Ramos (cell line): ENCODE results near the gene COCH.
"Not testable (repeated sequence)": the region's sequence is repeated elsewhere in the genome, so short reads cannot be mapped to it uniquely, and the experiment has no call there.

Source experiments
- in situ Hi-C: fragments of 300-500 bp; cut with MboI; formaldehyde crosslinking; loops from one replicate; pipeline ENCODE4 v1.14.3; 2022; ENCODE audit warnings: low sequenced_read_pairs; ENCODE audit not compliant: unreplicated experiment

COCH gene

DNA sequence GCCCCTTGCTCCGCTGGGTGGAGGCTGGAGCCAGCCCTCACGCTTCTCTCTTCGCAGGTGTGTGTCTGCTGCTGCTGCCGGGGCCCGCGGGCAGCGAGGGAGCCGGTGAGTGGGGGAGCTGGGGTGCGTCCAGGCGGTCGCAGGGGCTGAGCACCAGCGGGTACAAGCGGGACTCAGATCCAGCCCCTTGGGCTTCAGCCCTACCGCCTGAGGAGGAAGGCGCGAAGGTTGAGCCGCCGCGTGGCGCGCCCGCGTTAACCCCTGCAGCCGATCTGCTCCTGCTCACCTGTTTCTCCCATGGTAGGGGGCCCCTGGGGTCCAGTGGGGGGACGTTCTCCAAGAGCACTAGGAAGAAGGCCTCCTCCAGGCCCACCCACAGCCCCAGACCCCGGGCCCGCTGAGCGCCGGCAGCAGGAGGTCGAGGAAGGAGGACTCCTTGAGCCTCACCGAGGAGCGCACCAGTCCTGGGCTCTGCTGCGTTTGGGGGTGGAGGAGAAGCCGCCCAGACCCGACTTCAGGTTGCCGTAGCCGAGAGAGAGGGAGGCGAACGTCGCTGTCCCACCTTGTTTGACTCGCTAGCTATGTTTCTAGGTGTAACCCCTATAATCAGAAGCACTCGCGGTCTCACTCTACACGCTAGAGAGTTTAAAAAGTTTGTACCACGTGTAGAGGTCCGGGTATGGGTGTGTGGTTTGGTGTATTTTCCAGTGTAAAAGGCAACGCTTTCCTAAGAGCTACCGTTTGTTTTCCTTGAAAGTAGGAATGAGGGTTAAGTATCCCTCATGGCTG is 834 bp downstream of the COCH start:
- in situ Hi-C loops = no loop called here

- in situ Hi-C loops = no loop called here
These were observed 1.4 kb downstream of the COCH start for GRCh38 chr14:30875788-30876053.

DNA sequence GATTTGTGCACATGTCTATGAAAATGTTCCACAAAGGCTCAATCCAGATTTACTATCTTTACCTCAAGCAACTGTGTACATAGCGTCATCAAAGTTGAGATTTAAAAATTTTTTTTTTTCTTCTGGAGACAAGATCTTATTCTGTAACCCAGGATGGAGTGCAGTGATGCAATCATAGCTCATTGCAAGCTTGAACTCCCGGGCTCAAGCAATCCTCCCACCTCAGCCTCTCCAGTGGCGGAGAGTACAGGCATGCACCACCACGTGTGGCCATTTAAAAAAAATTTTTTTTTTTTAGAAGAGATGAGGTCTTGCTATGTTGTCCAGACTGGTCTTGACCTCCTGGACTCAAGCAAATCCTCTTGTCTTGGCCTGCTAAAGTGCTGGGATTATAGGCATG is 2.3 kb downstream of the COCH start:
- in situ Hi-C loops = no loop called here

DNA sequence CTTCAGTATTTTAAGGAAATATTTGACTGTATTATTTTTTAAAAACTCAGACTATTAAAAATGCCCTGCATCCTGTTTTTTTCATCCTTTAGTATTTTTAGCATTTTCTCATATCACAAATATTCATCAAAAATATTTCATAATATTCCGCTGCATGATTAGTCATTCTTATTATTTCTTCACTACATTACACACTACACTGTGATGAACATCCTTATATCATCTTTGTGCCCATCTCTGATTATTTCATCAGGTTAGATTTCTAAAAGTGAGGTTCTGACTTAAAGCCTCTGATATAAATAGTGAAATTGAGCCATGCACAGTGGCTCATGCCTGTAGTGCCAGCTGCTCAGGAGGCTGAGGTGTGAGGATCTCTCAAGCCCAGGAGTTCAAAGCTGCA is 8.1 kb downstream of the COCH start:
- in situ Hi-C loops = no loop called here

DNA sequence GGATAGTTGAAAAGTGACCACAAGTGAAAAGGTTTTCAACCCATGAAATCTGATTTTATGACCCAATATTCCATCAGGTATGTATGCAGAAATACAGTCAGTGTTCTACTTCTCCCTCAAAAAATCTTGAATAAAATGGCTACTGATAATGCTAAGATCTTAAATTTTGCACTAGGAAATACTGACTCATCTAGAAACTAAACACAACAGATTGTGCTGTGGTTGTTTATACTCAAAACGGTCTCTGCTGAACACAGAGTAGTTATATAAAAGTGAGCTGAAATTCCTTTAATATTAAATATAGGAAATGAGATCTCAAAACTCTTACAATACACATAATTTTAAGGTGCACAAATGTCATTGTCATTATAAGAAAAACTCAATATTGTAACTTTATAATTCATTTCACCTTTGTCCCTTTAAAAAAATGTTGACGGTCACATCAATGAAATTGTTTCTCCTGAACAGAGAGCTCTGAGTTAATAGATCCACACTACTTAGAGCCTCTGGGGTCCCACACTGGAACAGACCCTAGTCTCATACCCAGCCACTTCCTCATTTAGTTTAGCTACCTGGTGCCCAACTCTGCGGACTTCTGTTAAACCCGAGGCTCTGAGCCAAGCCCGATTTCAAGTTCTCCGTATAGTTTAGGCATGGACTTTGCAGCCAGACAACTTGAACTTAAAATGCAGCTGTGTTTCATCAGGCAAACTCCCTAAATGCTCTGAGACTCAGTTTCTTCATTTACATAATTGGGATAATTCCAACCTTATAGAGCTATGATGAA is 9.3 kb downstream of the COCH start:
- in situ Hi-C loops = no loop called here

DNA sequence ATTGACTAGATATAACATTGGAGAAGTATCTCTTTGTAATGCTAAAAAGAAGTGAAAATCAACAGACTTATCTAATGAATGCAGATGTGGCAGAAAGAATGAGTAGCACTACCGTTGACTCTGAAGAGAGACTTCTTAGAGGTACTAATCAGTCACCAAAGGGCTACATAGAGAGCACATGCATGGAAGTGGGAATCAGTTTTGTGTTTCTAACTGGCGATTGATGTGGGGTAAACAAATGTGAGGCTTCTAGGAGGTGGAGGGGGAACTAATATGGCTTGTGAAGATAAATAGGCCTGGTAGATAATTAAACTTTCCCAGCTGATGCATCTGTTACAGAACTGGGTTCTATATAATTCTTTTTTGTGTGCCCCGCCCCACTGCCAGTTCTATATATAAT is 10.5 kb downstream of the COCH start:
- in situ Hi-C loops = no loop called here

GRCh38 chr14:30885840-30886740 is 11.7 kb downstream of the COCH start:
- in situ Hi-C loops = no loop called here

GRCh38 chr14:30888480-30889243 is 14.3 kb downstream of the COCH start:
- in situ Hi-C loops = no loop called here

GRCh38 chr14:30889244-30889594 is 14.9 kb downstream of the COCH start:
- in situ Hi-C loops = no loop called here

GRCh38 chr14:30893819-30894218 is 19.5 kb downstream of the COCH start:
- in situ Hi-C loops = no loop called here

- in situ Hi-C loops = no loop called here
These were observed 20.7 kb downstream of the COCH start for GRCh38 chr14:30894923-30895515.

DNA sequence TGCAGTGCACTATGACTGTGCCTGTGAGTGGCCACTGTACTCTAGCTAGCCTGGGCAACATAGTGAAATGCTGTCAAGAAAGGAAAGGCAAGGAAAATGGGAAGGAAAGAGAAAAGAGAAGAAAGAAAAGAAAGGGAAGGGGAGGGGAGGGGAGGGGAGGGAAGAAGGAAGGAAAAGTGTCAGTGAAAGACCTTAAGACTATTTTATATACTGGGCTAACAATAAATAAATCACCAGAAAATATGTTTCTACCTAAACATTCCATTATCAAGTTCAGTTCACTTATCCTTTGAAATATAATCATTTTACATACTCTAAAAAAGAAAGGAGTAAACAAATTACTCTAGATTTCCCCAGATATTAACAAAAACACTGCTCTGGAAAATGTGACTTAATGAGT is 22.1 kb downstream of the COCH start:
- in situ Hi-C loops = no loop called here

DNA sequence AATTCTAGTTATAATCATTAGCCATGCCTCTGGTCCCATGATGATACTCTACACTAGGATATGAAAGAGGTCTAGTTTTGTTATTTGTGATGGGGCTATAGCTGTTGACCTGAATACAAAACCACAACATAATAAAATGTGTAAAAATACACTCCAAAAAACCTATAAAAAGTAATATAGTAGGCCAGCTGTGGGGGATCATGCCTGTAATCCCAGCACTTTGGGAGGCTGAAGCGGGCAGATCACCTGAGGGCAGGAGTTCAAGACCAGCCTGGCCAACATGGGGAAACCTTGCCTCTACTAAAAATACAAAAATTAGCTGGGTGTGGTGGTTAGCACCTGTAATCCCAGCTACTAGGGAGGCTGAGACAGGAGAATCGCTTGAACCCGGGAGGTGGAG is 22.8 kb downstream of the COCH start:
- in situ Hi-C loops = not testable (repeated sequence)

GRCh38 chr14:30903285-30904124 is 29.1 kb downstream of the COCH start:
- in situ Hi-C loops = no loop called here

- in situ Hi-C loops = no loop called here
These were observed 32.6 kb downstream of the COCH start for GRCh38 chr14:30906752-30907658.

DNA sequence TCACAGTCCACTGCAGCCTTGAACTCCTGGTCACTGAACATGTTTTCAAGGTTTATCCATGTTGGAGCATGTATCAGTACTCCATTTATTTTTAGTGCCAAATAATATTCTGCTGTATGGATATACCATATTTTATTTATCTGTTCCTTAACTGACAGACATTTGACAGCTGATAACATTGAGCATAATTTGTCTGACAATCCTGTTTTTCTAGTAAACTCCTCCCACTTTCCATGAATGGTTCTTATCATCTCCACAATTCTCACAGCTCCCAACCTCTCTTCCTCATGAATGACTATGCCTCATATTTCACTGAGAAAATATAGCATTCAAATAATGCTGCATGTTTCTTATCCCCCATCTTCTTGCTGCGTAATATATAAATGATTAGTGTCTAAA is 33.3 kb downstream of the COCH start:
- in situ Hi-C loops = no loop called here

GRCh38 chr14:30908826-30909225 is 34.5 kb downstream of the COCH start:
- in situ Hi-C loops = no loop called here

GRCh38 chr14:30914812-30915211 is 40.5 kb downstream of the COCH start:
- in situ Hi-C loops = no loop called here
